Activated CD4-positive, CD25-positive, alpha-beta regulatory T cell treated with anti-CD3 and anti-CD28 coated beads, Interleukin-2, amount 50 U/mL, for 16 hours (primary cell): Measurements from ENCODE around the gene C2orf68.
"Not testable (repeated sequence)": the region's sequence is repeated elsewhere in the genome, so short reads cannot be mapped to it uniquely, and the experiment has no call there.

Experiments
- DNase-seq: peaks from one replicate; pipeline ENCODE4 v3.0.0-alpha.2; 2020; ENCODE audit warnings: low read depth, low spot score

Gene C2orf68

DNA sequence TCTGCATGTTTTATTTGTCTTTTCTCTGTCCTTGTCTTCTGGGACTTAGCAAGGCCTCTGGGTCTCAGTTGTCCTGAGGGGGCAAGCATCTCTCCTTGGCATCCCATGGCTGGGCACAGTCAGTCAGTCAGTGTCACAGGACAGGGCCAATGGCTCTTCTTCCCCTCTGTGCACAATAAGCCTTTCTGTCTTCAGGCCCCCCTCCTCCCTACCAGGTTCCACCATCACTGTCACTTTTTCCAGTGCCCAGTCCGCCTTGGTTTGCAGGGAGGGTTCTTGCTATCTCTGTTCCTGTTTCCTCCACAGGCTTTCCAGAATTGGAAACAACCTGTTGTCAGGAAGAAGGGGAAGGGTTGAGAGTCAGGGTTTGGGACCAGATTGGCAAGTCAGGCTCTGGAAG, 29.4 kb downstream of the C2orf68 start:
- DNase-seq, result no peak

DNA sequence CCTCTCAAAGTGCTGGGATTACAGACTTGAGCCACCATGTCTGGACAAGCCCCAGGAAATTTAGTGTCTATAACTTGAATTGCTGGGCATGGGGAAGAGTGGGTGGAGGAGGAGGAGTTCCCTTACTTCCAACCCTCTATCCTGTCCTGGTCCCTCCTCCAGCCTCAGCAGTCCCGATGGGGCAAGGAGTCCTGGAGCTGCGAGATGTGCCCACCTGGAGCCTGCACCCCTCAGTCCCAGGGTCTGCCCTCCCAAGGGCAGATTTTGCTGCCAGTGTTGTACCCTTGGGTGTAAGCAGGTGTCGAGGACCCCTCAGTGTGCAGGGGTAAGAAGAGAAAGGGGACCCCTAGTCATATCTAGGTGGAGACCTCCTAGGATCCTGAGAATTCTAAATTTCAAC, 31.7 kb downstream of the C2orf68 start:
- no peak for DNase-seq

- no peak for DNase-seq
Measured at GRCh38 chr2:85579266-85579935, 32.5 kb downstream of the C2orf68 start.

DNA sequence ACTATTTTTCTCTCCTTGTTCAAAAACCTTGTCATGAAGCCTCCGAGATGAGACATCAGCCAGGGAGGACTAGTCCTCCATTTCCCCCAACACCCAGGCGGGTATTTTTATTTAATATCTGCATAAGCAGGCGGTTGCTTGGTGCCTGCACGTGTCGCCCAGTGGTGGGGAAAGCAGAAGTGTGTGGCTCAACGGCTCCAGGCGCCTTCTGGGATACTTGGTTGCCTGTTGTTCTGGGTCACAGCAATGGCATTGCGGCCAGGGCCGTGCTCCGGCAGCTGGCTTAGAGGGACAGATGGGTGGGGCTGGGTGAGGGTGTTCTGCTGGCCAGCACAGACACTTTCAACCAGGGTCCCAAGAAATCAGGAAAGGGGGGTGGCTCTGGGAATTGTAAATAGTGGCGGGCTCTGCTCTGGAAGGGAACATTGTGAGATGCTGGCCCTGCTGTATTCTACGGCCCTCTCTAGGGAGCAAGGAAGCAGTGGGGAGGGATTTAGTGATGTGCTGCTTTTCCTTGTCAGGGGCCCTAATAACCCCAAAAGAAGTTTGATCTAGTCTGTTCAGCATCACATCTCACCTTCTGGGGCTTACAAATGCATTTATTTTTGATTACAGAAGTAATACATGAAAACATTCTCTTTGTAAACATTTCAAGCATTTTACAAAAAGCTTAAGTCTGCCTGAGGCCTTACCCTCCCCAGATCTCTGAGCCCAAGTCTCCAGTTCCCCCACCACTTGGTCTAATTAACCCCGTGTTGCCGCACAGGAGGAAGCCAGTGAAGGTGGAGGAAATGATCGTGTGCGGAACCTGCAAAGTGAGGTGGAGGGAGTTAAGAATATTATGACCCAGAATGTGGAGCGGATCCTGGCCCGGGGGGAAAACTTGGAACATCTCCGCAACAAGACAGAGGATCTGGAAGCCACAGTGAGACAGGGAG, 33.4 kb downstream of the C2orf68 start:
- no peak for DNase-seq

DNA sequence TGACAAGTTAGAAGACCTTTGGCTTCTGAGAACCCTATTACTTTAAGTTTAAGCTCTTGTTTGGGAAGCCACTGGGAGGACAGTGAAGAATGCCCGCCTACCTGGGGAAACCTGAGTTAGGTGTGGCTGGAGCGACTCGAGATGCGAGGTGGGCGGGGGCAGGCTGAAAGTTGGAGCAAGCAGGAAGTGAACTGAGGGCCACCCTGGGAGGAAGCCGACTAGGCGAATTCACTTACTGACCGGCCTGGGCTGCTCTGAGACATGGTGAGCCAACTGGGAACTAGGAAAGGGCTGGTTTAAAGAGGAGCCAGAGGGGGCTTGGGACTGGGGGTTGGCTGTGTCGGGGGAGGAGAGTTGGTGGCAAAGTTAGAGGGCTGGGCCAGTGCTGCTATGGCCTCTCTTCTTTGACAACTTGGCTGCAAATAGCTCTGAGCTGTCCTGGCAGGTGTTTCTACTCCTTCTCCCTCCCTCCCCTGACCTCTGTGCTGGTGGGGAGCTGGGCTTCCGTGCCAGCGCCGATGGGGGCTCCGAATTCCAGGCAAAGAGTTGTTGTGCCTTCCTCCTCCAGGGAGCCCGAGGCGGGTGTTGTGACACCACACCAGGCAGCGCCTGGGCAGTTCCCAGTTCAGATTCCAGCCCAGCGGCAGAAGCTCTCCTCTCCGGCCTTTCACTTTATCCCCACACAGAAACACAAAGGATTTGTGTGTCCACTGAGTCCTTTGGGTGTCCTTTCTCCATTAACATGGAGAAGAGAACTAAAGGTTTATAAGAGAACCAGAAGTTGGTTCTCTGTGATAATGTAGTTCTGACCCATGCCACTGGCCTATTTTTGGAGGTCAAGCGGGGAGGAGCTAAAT, 34.3 kb downstream of the C2orf68 start, which contains the start of gene VAMP8:
TSS of gene VAMP8 (plus strand) at position 201 of the 857 bp plus-strand sequence. CDS start at position 262, 61 bp downstream.
- DNase-seq, result peak; percentile 28

GRCh38 chr2:85577063-85577385, 34.8 kb downstream of the C2orf68 start:
- DNase-seq, result no peak

DNA sequence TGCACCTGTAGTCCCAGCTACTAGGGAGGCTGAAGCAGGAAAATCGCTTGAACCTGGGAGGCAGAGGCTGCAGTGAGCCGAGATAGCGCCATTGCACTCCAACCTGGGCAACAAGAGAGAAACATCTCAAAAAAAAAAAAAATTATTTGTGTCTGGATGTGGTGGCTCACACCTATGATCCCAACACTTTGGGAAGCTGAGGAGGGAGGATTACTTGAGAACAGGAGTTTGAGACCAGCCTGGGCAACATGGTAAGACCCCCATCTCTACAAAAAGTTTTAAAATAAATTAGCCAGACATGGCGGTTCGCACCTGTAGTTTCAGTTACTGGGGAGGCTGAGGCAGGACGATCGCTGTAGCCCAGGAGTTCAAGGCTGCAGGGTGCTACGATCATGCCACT, 36.1 kb downstream of the C2orf68 start:
- no peak for DNase-seq

DNA sequence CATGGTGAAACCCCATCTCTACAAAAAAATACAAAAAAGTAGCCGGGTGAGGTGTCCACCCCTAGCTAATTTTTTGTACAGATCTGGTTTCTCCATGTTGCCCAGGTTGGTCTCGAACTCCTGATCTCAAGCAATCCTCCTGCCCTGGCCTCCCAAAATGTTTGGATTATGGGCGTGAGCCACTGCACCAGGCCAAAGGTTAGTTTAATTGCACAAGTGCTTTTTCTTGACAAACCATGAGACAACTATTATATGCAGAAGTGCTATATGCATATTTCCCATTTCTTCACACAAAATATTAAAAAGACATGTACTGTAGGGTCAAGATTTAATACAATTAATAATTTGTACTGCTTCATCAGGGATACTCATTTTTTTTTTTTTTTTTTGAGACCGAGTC, 45.6 kb downstream of the C2orf68 start:
- DNase-seq, result no peak

DNA sequence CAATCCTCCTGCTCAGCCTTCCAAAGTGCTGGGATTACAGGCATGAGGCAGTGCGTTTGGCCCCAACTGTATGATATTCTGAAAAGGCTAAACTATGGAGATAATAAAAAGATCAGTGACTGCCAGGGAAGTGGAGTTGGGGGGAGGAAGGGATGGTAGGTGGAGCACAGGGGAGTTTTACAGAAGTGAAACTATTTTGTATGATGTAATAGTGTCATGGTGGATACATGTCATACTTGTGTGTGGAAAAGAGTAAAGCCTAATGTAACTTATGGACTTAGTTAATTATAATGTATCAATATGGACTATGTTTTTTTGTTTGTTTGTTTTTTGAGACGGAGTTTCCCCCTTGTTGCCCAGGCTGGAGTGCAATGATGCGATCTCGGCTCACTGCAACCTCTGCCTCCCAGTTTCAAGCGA, 47.7 kb downstream of the C2orf68 start:
- no peak for DNase-seq

DNA sequence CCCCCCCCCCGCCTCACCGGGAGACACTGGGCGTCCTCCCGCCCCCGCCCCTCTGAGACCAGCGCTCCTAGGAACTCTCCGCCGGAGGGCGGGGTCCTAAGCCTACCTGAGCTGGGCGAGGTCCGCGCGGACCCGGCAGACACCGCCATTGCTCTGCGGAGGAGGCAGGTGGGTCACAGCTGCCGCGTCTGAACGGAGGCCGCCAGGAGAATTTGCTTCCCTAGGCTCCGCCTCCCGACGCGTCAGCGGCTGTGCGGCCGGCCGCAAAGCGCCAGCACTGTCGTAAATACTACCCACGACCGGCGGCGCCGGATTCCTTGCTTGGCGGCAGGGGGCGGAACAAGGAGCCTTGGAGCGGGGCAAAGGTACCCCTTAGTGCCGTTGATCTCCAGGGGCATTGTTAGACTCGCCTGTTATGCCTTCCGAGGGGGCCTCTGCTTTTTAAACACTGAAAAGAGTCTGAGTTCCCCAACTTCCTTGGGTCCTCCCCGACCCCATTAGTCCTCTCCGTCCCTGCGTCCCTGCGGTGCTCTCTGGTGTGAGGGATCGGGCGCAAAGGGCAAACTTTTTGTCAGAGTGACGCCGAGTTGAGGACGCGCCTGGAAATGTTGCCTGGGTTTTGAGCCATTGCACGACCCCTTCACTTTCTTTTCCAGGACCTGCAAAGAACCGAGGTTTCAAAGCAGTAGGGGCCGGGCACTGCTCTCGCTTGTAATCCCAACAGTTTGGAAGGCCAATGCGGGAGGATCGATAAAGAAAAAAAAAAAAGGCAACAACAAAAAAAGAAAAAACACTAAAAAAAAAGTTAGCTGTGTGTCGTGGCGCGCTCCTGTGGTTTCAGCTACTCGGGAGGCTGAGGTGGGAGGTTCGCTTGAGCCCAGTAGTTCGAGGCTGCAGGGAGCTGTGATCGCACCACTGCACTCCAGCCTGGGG, 50.3 kb downstream of the C2orf68 start, which contains the start of gene GGCX:
TSS of gene GGCX (minus strand) at position 214 of the 933 bp plus-strand sequence. CDS start at position 149, 65 bp downstream.
- peak; percentile 91 for DNase-seq

GRCh38 chr2:85560812-85561279, 51.0 kb downstream of the C2orf68 start:
- DNase-seq, result no peak

GRCh38 chr2:85560403-85560726, 51.5 kb downstream of the C2orf68 start:
- not testable (repeated sequence) for DNase-seq

DNA sequence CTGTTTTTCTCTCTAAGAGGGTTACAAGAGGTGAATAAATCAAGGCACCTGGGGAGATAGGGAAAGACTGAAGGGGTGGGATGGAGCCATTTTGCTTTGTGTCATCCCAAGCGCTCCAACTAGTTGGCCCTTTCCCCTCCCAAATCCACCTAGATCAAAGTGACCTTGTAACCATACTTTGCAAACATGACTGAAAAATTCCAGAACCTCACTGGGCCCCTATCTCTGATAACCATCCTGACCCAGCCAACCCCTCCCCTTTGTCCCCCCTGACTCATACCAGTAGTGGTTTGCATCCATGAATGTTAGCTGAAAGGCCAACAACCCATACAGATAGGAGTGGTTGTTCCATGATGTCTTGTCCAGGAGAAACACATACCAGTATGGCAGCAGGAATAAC, 53.7 kb downstream of the C2orf68 start:
- no peak for DNase-seq

DNA sequence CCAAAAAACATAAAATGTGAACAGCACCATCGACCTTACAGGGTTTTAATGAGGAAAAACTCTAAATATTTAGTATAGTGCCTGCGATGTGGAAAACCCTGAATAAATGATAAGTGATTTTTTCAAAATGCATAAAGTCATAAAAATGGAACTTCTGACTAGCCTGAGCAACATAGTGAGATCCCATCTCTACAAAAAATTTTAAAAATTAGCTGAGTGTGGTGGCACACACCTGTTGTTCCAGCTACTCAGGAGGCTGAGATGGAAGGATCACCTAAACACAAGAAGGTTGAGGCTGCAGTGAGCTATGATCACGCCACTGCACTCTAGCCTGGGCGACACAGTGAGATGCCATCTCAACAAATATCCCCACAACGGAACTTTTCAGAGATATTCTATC, 54.7 kb downstream of the C2orf68 start:
- DNase-seq, result no peak
